GM19328 (cell line): ENCODE data around the gene OCA2.
"Not testable (repeated sequence)": the region's sequence is repeated elsewhere in the genome, so short reads cannot be mapped to it uniquely, and the experiment has no call there.

Experiments
- ATAC-seq: cut with Tn5 transposase; IDR thresholded peaks from one replicate; pipeline ENCODE4 v1.9.1; 2021; ENCODE audit warnings: mild to moderate bottlenecking, moderate library complexity; ENCODE audit not compliant: unreplicated experiment

Gene OCA2

GRCh38 chr15:28121577-28121976, 22.5 kb upstream of the OCA2 start:
- not testable (repeated sequence) for ATAC-seq

GRCh38 chr15:28120359-28120640, 21.2 kb upstream of the OCA2 start:
- no peak for ATAC-seq

GRCh38 chr15:28118531-28118930, 19.4 kb upstream of the OCA2 start:
- no peak for ATAC-seq

GRCh38 chr15:28118083-28118482, 19.0 kb upstream of the OCA2 start:
- ATAC-seq: no peak

- no peak for ATAC-seq
Measured at GRCh38 chr15:28117432-28117990, 18.4 kb upstream of the OCA2 start.

- no peak for ATAC-seq
Measured at GRCh38 chr15:28116521-28117431, 17.7 kb upstream of the OCA2 start.

GRCh38 chr15:28115871-28116270, 16.8 kb upstream of the OCA2 start:
- no peak for ATAC-seq

GRCh38 chr15:28114721-28115622, 15.9 kb upstream of the OCA2 start:
- ATAC-seq: no peak

GRCh38 chr15:28114114-28114455, 15.0 kb upstream of the OCA2 start:
- no peak for ATAC-seq

GRCh38 chr15:28113394-28114113, 14.4 kb upstream of the OCA2 start:
- no peak for ATAC-seq

- no peak for ATAC-seq
Measured at GRCh38 chr15:28112962-28113361, 13.8 kb upstream of the OCA2 start.

- no peak for ATAC-seq
Measured at GRCh38 chr15:28112101-28112760, 13.1 kb upstream of the OCA2 start.

GRCh38 chr15:28111543-28111942, 12.4 kb upstream of the OCA2 start:
- no peak for ATAC-seq

GRCh38 chr15:28110481-28110881, 11.4 kb upstream of the OCA2 start:
- ATAC-seq: no peak

GRCh38 chr15:28109626-28110455, 10.7 kb upstream of the OCA2 start:
- no peak for ATAC-seq

- no peak for ATAC-seq
Measured at GRCh38 chr15:28107904-28108275, 8.8 kb upstream of the OCA2 start.

- no peak for ATAC-seq
Measured at GRCh38 chr15:28107111-28107903, 8.2 kb upstream of the OCA2 start.

GRCh38 chr15:28106294-28107110, 7.4 kb upstream of the OCA2 start:
- ATAC-seq: no peak
